HG03432 (cell line): ENCODE data around the gene NECTIN1.

Source experiments
- ATAC-seq: cut with Tn5 transposase; IDR thresholded peaks from one replicate; pipeline ENCODE4 v1.9.1; 2021; ENCODE audit warnings: mild to moderate bottlenecking, moderate library complexity; ENCODE audit not compliant: unreplicated experiment

The NECTIN1 gene

GRCh38 chr11:119593346-119593745 is 135.7 kb downstream of the NECTIN1 start:
- no peak for ATAC-seq

GRCh38 chr11:119592642-119593041 is 136.4 kb downstream of the NECTIN1 start:
- no peak for ATAC-seq

- ATAC-seq = no peak
Measured at GRCh38 chr11:119591836-119592310, 137.1 kb downstream of the NECTIN1 start.

- no peak for ATAC-seq
Measured at GRCh38 chr11:119590651-119591351, 138.2 kb downstream of the NECTIN1 start.

- no peak for ATAC-seq
Measured at GRCh38 chr11:119589001-119589400, 140.0 kb downstream of the NECTIN1 start.
